HUES6 (cell line): ENCODE measurements around the gene PHF2.
A peak's percentile ranks its signal among the peaks of the same experiment; 100 is the strongest.

Experiments
- H3K27ac ChIP-seq: 2 replicates; pipeline ENCODE4 v1.7.0; 2013; ENCODE audit warnings: low read depth, mild to moderate bottlenecking, low read length, inconsistent platforms
- H3K27me3 ChIP-seq: 2 replicates; pipeline ENCODE4 v1.6.1; 2013; ENCODE audit warnings: low read length; ENCODE audit not compliant: control insufficient read depth, insufficient read depth
- H3K36me3 ChIP-seq: 2 replicates; pipeline ENCODE4 v1.6.1; 2013; ENCODE audit warnings: low read length; ENCODE audit not compliant: control insufficient read depth, insufficient read depth
- H3K4me1 ChIP-seq: 2 replicates; pipeline ENCODE4 v1.6.1; 2013; ENCODE audit warnings: low read length; ENCODE audit not compliant: control insufficient read depth, insufficient read depth
- H3K4me3 ChIP-seq: 2 replicates; pipeline ENCODE4 v1.5.1; 2013; ENCODE audit warnings: low read depth, low read length
- H3K9ac ChIP-seq: one replicate; pipeline ENCODE4 v1.6.1; 2013; ENCODE audit warnings: mild to moderate bottlenecking, low read length
- H3K9me3 ChIP-seq: 2 replicates; pipeline ENCODE4 v1.6.1; 2013; ENCODE audit warnings: low read depth, low read length; ENCODE audit not compliant: control insufficient read depth, insufficient read depth

PHF2 gene

GRCh38 chr9:93595861-93596365, 19.5 kb downstream of the PHF2 start:
- H3K4me1 ChIP-seq, result peaks cover 44% of the 10 kb centered on the region
- H3K4me3 ChIP-seq, result no peak overlapping the region
- H3K36me3 ChIP-seq, result no peaks in the 10 kb centered on the region
- no peak overlapping the region for H3K9ac ChIP-seq
- no peaks in the 10 kb centered on the region for H3K9me3 ChIP-seq
- H3K27ac ChIP-seq, result no peak overlapping the region
- no peaks in the 10 kb centered on the region for H3K27me3 ChIP-seq

GRCh38 chr9:93596399-93596798, 20.0 kb downstream of the PHF2 start:
- Histone ChIP-seq H3K27ac (no peak overlapping the region), H3K27me3 (no peaks in the 10 kb centered on the region), H3K4me1 (peaks cover 48% of the 10 kb centered on the region), H3K9ac (no peak overlapping the region), H3K4me3 (no peak overlapping the region), H3K36me3 (no peaks in the 10 kb centered on the region), H3K9me3 (no peaks in the 10 kb centered on the region)

DNA sequence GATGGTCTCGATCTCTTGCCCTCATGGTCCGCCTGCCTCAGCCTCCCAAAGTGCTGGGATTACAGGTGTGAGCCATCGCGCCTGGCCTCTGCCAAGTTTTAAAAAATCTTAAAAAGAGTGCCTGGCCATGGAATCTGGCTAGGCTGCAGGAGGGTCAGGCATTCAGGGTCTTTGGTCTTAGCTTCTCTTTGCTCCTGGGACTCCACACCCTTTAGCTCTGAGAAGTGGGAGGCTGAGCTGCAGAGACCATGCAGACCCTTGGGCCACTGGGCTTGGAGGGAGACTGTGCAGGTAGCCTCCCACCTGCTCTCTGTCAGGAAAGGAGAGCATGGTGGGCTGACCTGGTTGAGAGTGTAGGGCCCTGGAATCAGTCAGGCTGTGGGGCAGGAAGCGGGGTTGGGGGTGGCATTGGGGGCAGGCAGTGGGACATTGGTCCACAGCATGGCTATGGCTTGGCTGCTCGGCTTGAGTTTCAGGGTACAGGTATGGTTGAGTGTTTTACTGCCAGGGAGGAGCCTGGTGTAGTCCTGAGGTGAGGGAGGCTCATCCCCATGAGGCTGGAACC, 20.8 kb downstream of the PHF2 start:
- Histone ChIP-seq H3K4me3 (no peak overlapping the region), H3K9me3 (no peaks in the 10 kb centered on the region), H3K27ac (no peak overlapping the region), H3K9ac (no peak overlapping the region), H3K27me3 (no peaks in the 10 kb centered on the region), H3K36me3 (no peaks in the 10 kb centered on the region), H3K4me1 (peaks cover 52% of the 10 kb centered on the region)

DNA sequence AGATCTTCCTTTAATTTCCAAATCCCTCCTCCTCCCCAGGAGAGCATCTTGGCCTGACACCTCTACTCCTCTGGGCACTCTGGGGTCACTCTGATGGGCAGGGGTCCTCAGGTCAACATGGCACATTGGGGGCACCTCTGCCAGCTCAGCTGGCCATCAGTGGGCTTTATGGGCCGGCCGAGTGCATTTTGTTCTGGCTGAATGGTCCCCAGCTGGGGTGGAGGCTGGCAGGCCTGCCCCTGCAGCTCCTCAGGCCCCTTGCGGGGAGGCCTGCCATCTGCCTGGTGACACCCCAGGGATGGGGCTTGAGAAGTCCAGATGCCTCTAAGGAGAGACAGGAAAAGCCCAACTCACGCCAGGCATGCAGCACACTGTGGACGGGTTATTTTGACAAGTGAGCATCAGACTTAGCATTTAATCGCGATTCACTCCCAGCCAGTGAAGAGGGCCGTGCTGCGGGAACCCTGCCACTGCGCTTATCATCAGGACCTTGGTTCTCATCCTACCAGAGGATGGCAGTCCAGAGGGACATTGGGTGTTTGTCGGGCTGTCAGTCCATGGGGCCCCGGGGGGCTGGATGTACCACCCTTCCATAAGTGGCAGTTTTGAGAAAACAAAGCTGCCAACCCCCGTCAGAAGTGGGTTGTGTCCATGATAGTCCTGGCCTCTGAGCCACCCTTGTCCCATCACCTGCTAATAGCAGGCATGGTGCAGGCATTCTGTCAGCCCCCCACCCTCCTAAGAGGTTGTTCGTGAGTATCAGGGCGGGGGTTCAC, 21.7 kb downstream of the PHF2 start:
- Histone ChIP-seq H3K9ac (no peak overlapping the region), H3K27ac (no peak overlapping the region), H3K9me3 (no peaks in the 10 kb centered on the region), H3K4me1 (peaks cover 47% of the 10 kb centered on the region), H3K4me3 (no peak overlapping the region), H3K27me3 (no peaks in the 10 kb centered on the region), H3K36me3 (no peaks in the 10 kb centered on the region)

- Histone ChIP-seq H3K4me1 (peaks cover 50% of the 10 kb centered on the region), H3K9me3 (no peaks in the 10 kb centered on the region), H3K9ac (no peak overlapping the region), H3K27me3 (no peaks in the 10 kb centered on the region), H3K4me3 (no peak overlapping the region), H3K36me3 (no peaks in the 10 kb centered on the region), H3K27ac (no peak overlapping the region)
These were observed 22.4 kb downstream of the PHF2 start for GRCh38 chr9:93598647-93599241.

GRCh38 chr9:93599571-93600403, 23.4 kb downstream of the PHF2 start:
- H3K27me3 ChIP-seq, result no peaks in the 10 kb centered on the region
- H3K9me3 ChIP-seq, result no peaks in the 10 kb centered on the region
- H3K9ac ChIP-seq, result peak overlapping the region; percentile 40
- no peaks in the 10 kb centered on the region for H3K36me3 ChIP-seq
- no peak overlapping the region for H3K27ac ChIP-seq
- H3K4me1 ChIP-seq, result peaks cover 42% of the 10 kb centered on the region
- no peak overlapping the region for H3K4me3 ChIP-seq

DNA sequence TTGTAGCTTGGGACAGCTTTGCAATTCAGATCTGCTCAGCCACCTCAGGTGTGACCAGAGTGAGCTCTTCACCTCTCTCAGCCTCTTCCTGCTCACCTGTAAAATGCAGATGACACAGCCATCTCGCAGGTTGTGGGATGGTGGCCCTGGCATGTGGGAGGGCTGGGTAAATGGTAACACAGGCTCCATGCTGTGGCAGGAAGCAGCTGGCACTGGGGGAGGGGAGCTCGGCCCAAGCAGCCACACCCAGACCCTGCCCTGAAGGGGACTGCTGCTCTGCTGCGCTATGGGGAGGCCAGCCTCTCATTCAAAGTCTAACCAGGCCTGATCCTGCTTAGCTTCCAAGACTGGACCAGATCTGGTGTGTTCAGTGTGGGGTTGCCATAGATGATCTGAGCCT, 24.1 kb downstream of the PHF2 start:
- Histone ChIP-seq H3K36me3 (no peaks in the 10 kb centered on the region), H3K9ac (peak overlapping the region; percentile 40), H3K27me3 (no peaks in the 10 kb centered on the region), H3K4me1 (peaks cover 42% of the 10 kb centered on the region), H3K9me3 (no peaks in the 10 kb centered on the region), H3K4me3 (no peak overlapping the region), H3K27ac (no peak overlapping the region)

DNA sequence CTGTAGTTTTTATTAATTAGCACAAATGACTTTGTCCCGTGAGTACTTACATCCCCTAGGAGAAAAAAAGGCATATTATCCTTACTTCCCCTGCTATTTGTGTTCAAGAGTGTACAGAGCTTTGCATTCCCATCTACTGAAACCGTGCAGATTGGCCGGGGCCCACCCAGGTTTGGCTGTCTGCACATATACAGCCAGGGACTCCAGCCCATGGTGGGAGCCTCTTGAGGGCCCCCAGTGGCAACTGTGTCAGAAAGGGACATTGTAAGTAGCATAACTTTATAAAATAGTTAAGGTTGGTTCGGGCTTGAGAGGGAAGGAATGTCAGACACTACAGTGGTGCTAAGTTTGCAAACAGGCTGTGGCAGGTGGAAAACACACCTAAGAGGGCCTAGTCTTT, 24.7 kb downstream of the PHF2 start:
- H3K4me3 ChIP-seq, result no peak overlapping the region
- H3K9me3 ChIP-seq, result no peaks in the 10 kb centered on the region
- H3K4me1 ChIP-seq, result peaks cover 42% of the 10 kb centered on the region
- no peaks in the 10 kb centered on the region for H3K27me3 ChIP-seq
- H3K36me3 ChIP-seq, result no peaks in the 10 kb centered on the region
- H3K27ac ChIP-seq, result no peak overlapping the region
- H3K9ac ChIP-seq, result no peak overlapping the region

GRCh38 chr9:93601666-93602065, 25.3 kb downstream of the PHF2 start:
- no peaks in the 10 kb centered on the region for H3K27me3 ChIP-seq
- H3K36me3 ChIP-seq, result no peaks in the 10 kb centered on the region
- H3K9ac ChIP-seq, result no peak overlapping the region
- no peak overlapping the region for H3K4me3 ChIP-seq
- H3K9me3 ChIP-seq, result no peaks in the 10 kb centered on the region
- peaks cover 42% of the 10 kb centered on the region for H3K4me1 ChIP-seq
- no peak overlapping the region for H3K27ac ChIP-seq

- H3K36me3 ChIP-seq, result no peaks in the 10 kb centered on the region
- peaks cover 42% of the 10 kb centered on the region for H3K4me1 ChIP-seq
- H3K9ac ChIP-seq, result no peak overlapping the region
- no peaks in the 10 kb centered on the region for H3K27me3 ChIP-seq
- H3K9me3 ChIP-seq, result no peaks in the 10 kb centered on the region
- no peak overlapping the region for H3K4me3 ChIP-seq
- no peak overlapping the region for H3K27ac ChIP-seq
These were observed 26.6 kb downstream of the PHF2 start for GRCh38 chr9:93603011-93603410.
